GM13977 (cell line): ENCODE data around the gene ASB2.

Experiments
- DNase-seq: peaks from one replicate; pipeline ENCODE4 v3.0.0; 2012; ENCODE audit warnings: low spot score
- in situ Hi-C: fragments of 300-500 bp; cut with MboI; formaldehyde crosslinking; loops from one replicate; pipeline ENCODE4 v1.12.0; 2022; ENCODE audit warnings: low sequenced_read_pairs, low pct_unique_long_range_greater_than_20kb, mixed read lengths, inconsistent platforms; ENCODE audit not compliant: unreplicated experiment
- TF ChIP-seq, protein P1 (sequence below): IDR thresholded peaks from 2 replicates; pipeline ENCODE4 v1.5.1; 2012; ENCODE audit warnings: mild to moderate bottlenecking, control low read depth; ENCODE audit not compliant: insufficient read depth; ENCODE audit errors: extremely low read depth, missing control alignments

The ASB2 gene

DNA sequence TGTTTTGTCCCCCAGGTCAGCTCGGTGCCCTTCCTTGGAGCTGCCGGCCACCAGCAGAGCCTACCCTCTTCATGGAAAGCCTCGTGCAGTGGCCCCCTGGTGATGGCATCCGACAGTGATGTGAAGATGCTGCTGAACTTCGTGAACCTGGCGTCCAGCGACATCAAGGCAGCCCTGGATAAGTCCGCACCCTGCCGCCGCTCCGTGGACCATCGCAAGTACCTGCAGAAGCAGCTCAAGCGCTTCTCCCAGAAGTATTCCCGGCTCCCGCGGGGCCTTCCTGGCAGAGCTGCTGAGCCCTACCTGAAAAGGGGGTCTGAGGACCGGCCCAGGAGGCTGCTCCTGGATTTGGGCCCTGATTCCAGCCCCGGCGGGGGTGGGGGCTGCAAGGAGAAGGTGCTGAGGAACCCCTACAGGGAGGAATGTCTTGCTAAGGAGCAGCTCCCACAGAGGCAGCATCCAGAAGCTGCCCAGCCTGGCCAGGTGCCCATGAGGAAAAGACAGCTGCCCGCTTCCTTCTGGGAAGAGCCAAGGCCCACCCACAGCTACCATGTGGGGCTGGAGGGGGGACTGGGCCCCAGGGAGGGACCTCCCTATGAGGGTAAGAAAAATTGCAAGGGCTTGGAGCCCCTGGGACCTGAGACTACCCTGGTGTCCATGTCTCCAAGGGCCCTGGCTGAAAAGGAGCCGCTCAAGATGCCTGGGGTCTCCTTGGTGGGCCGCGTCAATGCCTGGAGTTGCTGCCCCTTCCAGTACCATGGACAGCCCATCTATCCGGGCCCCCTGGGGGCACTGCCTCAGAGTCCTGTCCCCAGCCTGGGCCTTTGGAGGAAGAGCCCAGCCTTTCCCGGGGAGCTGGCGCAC, 48.0 kb downstream of the ASB2 start:
- in situ Hi-C loops: no loop called here
- no peak for DNase-seq
- TF ChIP-seq, protein P1, sequence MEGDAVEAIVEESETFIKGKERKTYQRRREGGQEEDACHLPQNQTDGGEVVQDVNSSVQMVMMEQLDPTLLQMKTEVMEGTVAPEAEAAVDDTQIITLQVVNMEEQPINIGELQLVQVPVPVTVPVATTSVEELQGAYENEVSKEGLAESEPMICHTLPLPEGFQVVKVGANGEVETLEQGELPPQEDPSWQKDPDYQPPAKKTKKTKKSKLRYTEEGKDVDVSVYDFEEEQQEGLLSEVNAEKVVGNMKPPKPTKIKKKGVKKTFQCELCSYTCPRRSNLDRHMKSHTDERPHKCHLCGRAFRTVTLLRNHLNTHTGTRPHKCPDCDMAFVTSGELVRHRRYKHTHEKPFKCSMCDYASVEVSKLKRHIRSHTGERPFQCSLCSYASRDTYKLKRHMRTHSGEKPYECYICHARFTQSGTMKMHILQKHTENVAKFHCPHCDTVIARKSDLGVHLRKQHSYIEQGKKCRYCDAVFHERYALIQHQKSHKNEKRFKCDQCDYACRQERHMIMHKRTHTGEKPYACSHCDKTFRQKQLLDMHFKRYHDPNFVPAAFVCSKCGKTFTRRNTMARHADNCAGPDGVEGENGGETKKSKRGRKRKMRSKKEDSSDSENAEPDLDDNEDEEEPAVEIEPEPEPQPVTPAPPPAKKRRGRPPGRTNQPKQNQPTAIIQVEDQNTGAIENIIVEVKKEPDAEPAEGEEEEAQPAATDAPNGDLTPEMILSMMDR: no peak

DNA sequence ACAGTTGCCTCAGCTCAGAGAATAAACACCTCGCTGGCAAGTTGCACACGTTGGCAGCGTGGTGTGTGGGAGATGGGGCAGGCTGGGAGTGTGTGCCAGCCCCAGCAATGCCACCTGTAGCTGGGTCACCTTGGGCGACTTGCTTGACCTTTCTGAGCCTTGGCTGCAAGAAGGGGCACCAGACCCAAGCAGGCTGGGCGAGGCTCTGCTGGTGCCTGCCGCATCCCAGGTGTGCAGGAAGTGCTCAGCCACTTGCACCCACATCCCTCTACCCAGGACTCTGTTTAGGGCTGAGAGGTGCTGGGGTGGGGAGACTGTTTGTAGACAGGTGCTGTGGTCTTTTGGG, 48.6 kb downstream of the ASB2 start:
- DNase-seq: no peak
- TF ChIP-seq, protein P1: no peak
- in situ Hi-C loops: no loop called here

DNA sequence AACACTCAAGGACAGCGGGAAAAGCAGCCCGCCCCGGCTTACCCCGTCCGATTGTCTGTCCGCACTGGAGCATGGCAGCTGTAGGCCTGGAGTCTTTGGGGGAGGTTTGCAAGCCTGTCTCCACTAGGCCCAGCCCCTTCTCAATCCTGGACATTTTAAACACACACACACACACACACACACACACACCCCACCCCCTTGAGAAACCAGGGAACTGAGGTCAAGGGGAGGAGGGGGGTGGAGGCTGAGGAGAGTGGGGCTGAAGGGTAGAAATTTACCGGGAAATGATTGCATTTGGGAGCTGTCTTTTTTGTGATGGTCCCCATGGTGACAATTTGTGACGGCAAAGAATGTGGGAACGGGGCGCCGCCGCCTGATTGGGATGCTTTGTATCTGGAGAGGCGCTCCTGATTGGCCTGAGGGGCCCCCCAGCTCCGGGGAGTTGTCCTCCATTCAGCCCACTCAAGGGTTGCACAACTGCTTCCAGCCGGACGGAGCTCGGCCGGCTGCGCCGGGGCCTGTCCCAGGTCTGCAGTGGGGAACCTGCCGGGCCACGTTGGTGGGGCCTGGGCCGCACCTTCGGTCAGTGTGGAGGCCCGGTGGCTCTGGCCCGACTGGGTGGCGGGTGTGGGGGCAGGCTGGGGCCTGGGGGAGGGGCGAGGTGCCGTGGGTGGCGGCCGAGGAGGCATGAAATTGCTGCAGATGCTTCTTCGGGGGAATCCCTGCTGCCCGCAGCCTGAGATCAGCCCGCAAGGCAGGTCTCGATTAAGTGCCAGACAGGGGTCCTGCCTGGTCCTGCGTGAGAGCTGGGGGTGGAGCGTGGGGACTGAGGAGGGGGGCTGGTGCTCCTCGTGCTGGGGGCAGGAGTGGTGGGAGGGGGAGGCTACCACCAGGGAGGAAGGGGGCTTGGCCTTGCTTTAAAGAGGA, 49.2 kb downstream of the ASB2 start, which contains the start of gene FAM181A:
TSS of gene FAM181A (plus strand) at position 472 of the 927 bp plus-strand sequence. CDS start 942 bp downstream, outside the sequence.
- in situ Hi-C loops: no loop called here
- TF ChIP-seq, protein P1: no peak
- no peak for DNase-seq

DNA sequence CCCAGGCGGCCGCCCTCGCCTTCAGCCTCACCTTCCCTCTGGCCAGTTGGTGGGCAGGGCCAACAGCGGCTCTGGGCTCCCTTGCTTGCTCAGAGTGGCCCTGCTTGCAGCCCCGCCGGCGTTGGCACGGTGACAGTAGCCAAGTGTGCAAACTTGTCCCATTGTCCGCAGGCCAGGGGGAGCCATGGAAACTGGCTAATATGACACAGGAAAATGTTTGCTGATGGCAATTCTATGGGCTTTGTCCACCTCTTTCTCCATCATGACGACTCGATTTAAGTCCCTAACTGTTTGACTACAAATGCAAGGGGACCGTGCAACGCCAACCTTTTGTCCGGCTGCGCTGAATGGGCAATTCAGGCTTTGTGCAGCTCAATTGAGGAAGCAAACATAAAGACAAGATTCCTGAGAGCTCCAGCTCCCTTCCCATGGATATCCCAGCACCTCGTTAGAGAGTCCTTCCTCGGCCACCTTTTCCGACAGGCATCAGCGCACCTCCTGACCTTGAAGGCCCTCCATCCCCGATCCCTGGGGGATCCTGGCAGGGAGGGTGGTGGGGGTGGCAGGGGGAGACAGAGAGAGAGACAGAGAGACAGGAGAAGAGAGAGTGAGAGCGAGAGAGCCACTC, 50.0 kb downstream of the ASB2 start:
- no peak for DNase-seq
- in situ Hi-C loops: no loop called here
- TF ChIP-seq, protein P1: no peak

DNA sequence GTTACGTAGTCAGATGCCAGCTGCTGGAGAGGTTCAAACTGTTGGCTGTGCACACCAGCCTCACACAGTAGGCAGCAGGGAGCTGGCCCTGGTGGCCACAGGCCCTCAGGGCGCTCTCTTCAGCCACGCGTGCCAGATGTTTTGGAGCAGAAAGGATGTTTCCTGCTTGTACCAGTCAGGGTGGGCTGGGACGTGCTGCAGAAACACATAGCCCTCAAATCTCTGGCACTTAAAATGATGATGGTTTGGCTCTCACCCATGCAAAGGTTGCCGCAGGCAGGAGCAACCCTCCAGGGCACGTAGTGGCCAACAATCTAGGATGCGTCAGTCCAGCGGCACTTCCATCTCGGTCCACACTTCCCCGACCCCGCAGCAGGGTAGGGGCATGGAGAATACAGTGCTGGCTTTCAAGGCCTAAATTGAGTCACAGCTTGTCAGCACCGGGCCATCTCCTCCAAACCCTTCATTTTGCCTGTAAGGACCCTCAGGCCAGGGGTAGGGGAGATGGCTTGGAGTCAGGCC, 50.9 kb downstream of the ASB2 start:
- DNase-seq: no peak
- in situ Hi-C loops: no loop called here
- TF ChIP-seq, protein P1: no peak

DNA sequence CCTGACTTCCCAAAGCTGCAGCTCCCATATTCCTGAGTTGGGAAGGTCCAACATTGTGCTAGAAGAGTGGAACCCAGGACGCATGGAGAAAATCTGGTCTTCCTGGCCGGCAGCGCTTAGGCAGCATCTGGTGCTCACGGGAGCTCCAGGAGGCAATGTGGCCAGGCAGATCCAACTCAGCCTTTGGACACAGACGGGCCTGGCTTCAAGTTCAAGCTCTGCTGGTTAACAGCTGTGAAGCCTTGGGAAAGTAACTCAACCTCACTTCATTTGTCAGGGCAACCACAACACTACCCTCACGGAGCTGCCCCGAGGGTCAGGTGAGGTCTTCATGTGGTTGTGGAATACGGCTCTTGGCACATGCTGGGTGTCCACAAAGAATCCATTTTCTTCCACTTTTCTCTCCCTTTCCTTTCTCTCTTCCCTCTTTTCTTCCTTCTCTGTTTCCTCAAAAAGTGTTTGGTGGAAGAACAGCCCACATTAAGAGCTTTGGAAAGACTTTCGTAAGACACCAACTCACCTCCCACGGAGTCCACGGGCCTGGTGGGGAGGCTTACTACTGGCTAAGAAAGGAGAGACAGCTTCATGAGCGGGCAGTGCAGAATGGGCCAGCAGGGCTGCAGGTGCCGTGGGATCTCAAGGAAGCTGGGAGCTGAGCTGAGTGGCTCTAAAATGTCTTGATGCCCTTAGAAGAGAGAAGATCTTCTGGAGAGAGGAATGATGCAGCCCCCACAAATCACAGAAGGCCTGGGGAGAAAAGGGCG, 51.6 kb downstream of the ASB2 start:
- in situ Hi-C loops: no loop called here
- TF ChIP-seq, protein P1: no peak
- no peak for DNase-seq
